Muscle of leg (tissue), 11 donors: ENCODE measurements around the gene ATG13. TPM values are rescaled to one million over a fixed set of nuclear protein-coding genes. Genes with fewer than 3 reads are reported as not detected.

Source experiments
- DNase-seq: peaks from one replicate; pipeline ENCODE4 v3.0.0; 2013
- H3K27ac ChIP-seq: one replicate; pipeline ENCODE4 v1.5.1; 2013; ENCODE audit warnings: mild to moderate bottlenecking, low read length, control low read depth
- H3K27me3 ChIP-seq: one replicate; pipeline ENCODE4 v1.6.1; 2013; ENCODE audit warnings: low read length; ENCODE audit not compliant: control insufficient read depth, insufficient read depth
- H3K36me3 ChIP-seq: one replicate; pipeline ENCODE4 v1.6.1; 2013; ENCODE audit warnings: low read length; ENCODE audit not compliant: control insufficient read depth, insufficient read depth
- H3K4me1 ChIP-seq: one replicate; pipeline ENCODE4 v1.6.1; 2013; ENCODE audit warnings: low read length; ENCODE audit not compliant: control insufficient read depth, insufficient read depth
- H3K4me3 ChIP-seq: one replicate; pipeline ENCODE4 v1.5.1; 2013; ENCODE audit warnings: low read length, control low read depth
- H3K9me3 ChIP-seq: replicated peaks from 2 replicates; pipeline ENCODE4 v1.6.1; 2013; ENCODE audit warnings: low read depth, low read length; ENCODE audit not compliant: control insufficient read depth
- WGBS: methylation state at CpG from one replicate; pipeline ENCODE4 v1.1.5; 2013; ENCODE audit warnings: missing lambda C conversion rate; ENCODE audit not compliant: insufficient coverage; 5-methylcytosine and 5-hydroxymethylcytosine counted together
- polyA plus RNA-seq, 8 donors: library from polyadenylated mRNA; unstranded; fragments of 120-200 nt; gene quantifications; one replicate each; pipeline versions ENCODE4 v1.2.1 to v1.2.3, GENCODE V29; 2013; ENCODE audit warnings: inconsistent platforms in 1 of 8, low replicate concordance in 1 of 8; ENCODE audit not compliant: insufficient read length in 8 of 8, insufficient read depth in 1 of 8
- total RNA-seq: library from RNA; stranded (reverse); fragments of 120-200 nt; gene quantifications from one replicate; pipeline ENCODE4 v1.2.4, GENCODE V29; 2013

Gene ATG13
- total and polyA plus RNA-seq, 9 donors = 20.3 to 38.6 (median 34.5) TPM

- no peak for DNase-seq
- no peaks in the 10 kb centered on the region for H3K4me1 ChIP-seq
- 86% methylated on average over 23 of the region's 25 CpGs for WGBS
These were observed 102.3 kb downstream of the ATG13 start for GRCh38 chr11:46719543-46720218.

GRCh38 chr11:46721286-46721685 lies 103.9 kb downstream of the ATG13 start:
- no peaks in the 10 kb centered on the region for H3K4me1 ChIP-seq
- no peak overlapping the region for H3K4me3 ChIP-seq
- DNase-seq = no peak
- no peaks in the 10 kb centered on the region for H3K9me3 ChIP-seq
- WGBS = 86% methylated on average over 4 of the region's 6 CpGs
- no peaks in the 10 kb centered on the region for H3K36me3 ChIP-seq
- H3K27me3 ChIP-seq = no peaks in the 10 kb centered on the region
- no peak overlapping the region for H3K27ac ChIP-seq

More at GRCh38 chr11:46719543-46720218, 102.3 kb downstream of the ATG13 start:
- Histone ChIP-seq H3K36me3 (no peaks in the 10 kb centered on the region), H3K4me3 (no peak overlapping the region), H3K9me3 (no peaks in the 10 kb centered on the region), H3K27ac (no peak overlapping the region), H3K27me3 (no peaks in the 10 kb centered on the region)

- no peak overlapping the region for H3K4me3 ChIP-seq
- H3K9me3 ChIP-seq = no peaks in the 10 kb centered on the region
- no peaks in the 10 kb centered on the region for H3K4me1 ChIP-seq
- H3K27me3 ChIP-seq = no peaks in the 10 kb centered on the region
- 96% methylated on average over 11 of the region's 11 CpGs for WGBS
- DNase-seq = no peak
- no peak overlapping the region for H3K27ac ChIP-seq
- no peaks in the 10 kb centered on the region for H3K36me3 ChIP-seq
These were observed 105.4 kb downstream of the ATG13 start for GRCh38 chr11:46722566-46723358.

- Histone ChIP-seq H3K4me3 (no peak overlapping the region), H3K27me3 (no peaks in the 10 kb centered on the region), H3K4me1 (no peaks in the 10 kb centered on the region), H3K9me3 (no peaks in the 10 kb centered on the region), H3K36me3 (no peaks in the 10 kb centered on the region), H3K27ac (no peak overlapping the region)
- DNase-seq = no peak
- WGBS = 84% methylated on average over 4 of the region's 8 CpGs
These were observed 106.0 kb downstream of the ATG13 start for GRCh38 chr11:46723359-46723680.

GRCh38 chr11:46724088-46724487 lies 106.7 kb downstream of the ATG13 start:
- WGBS = 48% methylated on average over 8 of the region's 8 CpGs
- Histone ChIP-seq H3K4me1 (no peaks in the 10 kb centered on the region), H3K4me3 (no peak overlapping the region), H3K27me3 (no peaks in the 10 kb centered on the region), H3K36me3 (no peaks in the 10 kb centered on the region), H3K9me3 (no peaks in the 10 kb centered on the region), H3K27ac (no peak overlapping the region)
- DNase-seq = no peak

Other genes with a start within 250 kb of the ATG13 start
- gene MDK, start 235.9 kb upstream of the ATG13 start, total RNA-seq = 157 TPM
- gene MDK, start 235.9 kb upstream of the ATG13 start, polyA plus RNA-seq = 100 to 1,000 TPM; 132 to 317 (median 241) TPM
- gene CHRM4, start 225.8 kb upstream of the ATG13 start, total RNA-seq = not detected
- gene CHRM4, start 225.8 kb upstream of the ATG13 start, polyA plus RNA-seq = under 1 TPM in 4 of 8 donors, not detected in 4; 0.12 to 0.22 (median 0.13) TPM
- gene AMBRA1, start 23.5 kb upstream of the ATG13 start, total RNA-seq = 15.8 TPM
- 10 to 100 TPM in 7 of 8 donors, 1 to 10 TPM in 1; 9.6 to 15.4 (median 13.4) TPM for gene AMBRA1, start 23.5 kb upstream of the ATG13 start, polyA plus RNA-seq
- 2.3 TPM for gene HARBI1, start 326 bp upstream of the ATG13 start, total RNA-seq
- 1 to 10 TPM; 2.3 to 3.5 (median 2.8) TPM for gene HARBI1, start 326 bp upstream of the ATG13 start, polyA plus RNA-seq
- 14.9 TPM for gene ARHGAP1, start 83.1 kb downstream of the ATG13 start, total RNA-seq
- 10 to 100 TPM; 31.4 to 49.8 (median 38.6) TPM for gene ARHGAP1, start 83.1 kb downstream of the ATG13 start, polyA plus RNA-seq
- gene ZNF408, start 83.5 kb downstream of the ATG13 start, total RNA-seq = 5.8 TPM
- 10 to 100 TPM in 1 of 8 donors, 1 to 10 TPM in 7; 7.3 to 14.8 (median 8.5) TPM for gene ZNF408, start 83.5 kb downstream of the ATG13 start, polyA plus RNA-seq
- gene F2, start 101.7 kb downstream of the ATG13 start, total RNA-seq = 0.13 TPM
- gene F2, start 101.7 kb downstream of the ATG13 start, polyA plus RNA-seq = 1 to 10 TPM in 1 of 8 donors, under 1 TPM in 1, not detected in 6; 0.41 to 1.4 TPM
- 45.5 TPM for gene CKAP5, start 228.7 kb downstream of the ATG13 start, total RNA-seq
- 10 to 100 TPM; 43.7 to 72.1 (median 61.0) TPM for gene CKAP5, start 228.7 kb downstream of the ATG13 start, polyA plus RNA-seq